ENCODE data around the gene KCNQ1.

DNA sequence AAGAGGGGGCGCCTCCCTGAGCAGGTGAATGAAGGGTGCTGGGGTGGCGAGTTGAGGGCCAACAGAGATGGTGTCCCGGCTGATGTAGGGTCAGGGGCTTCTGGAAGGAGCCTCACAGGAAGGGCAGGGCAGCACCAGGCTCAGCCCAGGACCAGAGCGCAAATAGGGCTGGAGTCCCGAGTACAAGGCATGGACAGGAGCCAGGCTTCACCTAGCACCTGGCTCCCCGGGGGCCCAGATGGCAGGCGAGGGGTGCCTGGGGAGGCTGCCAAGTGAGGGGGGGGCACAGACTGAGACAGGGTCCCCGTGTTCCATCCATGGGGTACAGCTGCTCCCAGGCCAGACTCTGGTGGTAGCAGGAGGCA lies 105.8 kb downstream of the KCNQ1 start:
- TF ChIP-seq, protein P1, sequence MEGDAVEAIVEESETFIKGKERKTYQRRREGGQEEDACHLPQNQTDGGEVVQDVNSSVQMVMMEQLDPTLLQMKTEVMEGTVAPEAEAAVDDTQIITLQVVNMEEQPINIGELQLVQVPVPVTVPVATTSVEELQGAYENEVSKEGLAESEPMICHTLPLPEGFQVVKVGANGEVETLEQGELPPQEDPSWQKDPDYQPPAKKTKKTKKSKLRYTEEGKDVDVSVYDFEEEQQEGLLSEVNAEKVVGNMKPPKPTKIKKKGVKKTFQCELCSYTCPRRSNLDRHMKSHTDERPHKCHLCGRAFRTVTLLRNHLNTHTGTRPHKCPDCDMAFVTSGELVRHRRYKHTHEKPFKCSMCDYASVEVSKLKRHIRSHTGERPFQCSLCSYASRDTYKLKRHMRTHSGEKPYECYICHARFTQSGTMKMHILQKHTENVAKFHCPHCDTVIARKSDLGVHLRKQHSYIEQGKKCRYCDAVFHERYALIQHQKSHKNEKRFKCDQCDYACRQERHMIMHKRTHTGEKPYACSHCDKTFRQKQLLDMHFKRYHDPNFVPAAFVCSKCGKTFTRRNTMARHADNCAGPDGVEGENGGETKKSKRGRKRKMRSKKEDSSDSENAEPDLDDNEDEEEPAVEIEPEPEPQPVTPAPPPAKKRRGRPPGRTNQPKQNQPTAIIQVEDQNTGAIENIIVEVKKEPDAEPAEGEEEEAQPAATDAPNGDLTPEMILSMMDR (IDR thresholded peaks at IDR 0.05), result no peak
- no peak for TF ChIP-seq EZH2 (IDR thresholded peaks at IDR 0.05; ENCODE audit: borderline replicate concordance, insufficient read depth, low read depth, low read length, poor library complexity, severe bottlenecking)

All from B cell (primary cell).